AML-193 (cell line): ENCODE measurements around the gene GFRA1.

ENCODE experiments used
- DNase-seq, 2 experiments: peaks; one replicate each; lab custom pipeline; 2025; lab: John Stamatoyannopoulos, UW

Gene GFRA1

GRCh38 chr10:116029826-116030225 lies 243.2 kb downstream of the GFRA1 start:
- no peak for DNase-seq

DNA sequence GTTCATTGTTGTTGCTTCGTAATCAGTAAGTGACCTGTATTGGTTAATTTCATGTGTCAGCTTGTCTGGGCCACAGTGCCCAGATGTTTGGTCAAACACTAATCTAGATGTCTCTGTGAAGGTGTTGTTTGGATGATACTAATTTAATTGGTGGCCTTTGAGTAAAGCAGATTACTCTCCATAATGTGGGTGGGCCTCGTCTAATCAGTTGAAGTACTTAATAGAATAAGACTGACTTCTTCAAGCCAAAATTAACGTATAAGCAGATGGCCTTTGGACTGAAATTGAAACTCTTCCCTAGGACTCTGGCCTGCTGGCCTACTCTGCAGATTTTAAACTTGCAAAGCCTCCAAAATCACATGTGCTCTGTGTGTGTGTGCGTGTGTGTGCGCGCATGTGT lies 245.7 kb downstream of the GFRA1 start:
- DNase-seq = no peak

DNA sequence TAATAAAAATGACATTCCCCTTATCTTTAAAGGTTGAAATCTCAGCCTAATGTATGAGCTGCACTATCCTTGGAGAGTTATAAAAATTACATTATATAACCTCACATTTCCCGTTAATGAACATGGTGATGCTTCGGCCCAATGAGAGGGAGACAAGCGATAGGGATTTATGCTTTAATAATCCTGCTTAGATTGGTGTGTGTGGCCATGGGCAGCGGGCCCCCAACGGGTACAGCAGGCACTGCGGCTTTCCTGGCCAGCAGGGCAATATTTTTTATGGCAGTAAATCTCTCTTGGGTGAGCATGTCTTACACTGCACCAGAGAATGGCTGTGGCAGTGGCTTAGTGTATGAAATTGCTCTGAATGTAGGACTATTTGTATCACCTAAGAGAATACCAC lies 246.3 kb downstream of the GFRA1 start:
- DNase-seq = no peak

- DNase-seq = no peak
Observed at GRCh38 chr10:116026315-116026714, 246.7 kb downstream of the GFRA1 start.

DNA sequence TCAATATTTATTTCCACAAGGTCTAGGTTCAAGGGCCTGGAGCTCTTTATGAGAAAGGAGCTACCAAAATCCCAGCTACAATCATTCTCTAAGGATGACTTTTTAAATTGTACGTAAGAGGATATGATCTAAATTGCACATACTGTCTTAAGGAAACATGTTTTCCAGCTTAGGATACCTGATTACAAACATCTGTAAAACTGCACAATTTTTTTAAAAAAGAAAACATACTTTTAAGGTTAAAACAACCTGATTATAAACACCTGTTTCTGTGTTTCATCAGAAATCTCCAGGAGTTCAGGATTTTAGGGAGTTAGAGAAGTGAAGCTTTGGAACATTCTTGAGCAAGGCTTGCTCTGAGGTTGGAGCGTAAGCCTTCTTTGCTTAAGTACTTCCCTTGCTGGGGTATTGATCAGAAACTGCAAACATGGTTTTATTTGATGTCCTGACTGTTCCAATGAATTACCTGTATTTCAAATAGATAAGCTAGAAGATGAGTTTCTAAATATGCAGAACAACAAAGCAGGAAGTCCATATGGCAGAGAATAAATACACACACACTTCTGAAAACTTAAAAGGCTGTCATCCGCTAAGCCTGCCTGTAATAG lies 248.6 kb downstream of the GFRA1 start:
- DNase-seq = no peak

GRCh38 chr10:116017405-116017804 lies 255.6 kb downstream of the GFRA1 start:
- DNase-seq = no peak

DNA sequence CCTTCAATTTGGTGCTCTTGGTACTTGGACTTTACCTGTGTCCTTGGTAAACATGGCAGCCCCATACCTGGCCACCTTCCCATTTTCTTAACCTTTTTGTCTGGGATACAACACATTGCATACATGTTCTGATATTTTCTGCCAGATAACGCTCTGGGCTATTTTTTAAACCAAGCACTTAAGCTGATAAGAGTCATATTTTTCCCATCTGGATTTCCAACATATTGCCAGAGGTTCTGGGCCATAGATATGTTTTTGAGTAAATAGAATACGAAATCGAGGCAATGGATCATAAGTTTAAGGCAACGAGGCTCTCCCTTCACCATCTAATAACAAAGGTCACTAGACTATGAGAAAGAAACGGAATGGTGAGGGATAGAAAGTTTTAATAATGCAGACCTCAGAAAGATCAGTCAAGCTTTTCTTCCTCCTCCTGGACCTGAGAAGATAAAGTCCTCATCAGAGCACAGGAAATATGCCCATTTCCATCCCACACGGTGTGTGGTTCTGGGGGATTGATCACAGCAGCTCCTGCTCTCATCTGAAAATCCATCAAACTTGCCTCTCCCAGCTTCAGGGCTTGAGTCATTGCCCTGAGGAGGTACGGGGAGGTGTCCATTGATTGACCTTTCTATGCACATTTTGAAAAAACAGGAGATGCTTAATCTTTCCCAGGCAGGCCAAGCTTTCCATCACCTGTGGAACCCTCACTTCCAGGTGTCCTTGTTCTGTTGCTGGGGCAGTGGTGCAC lies 257.2 kb downstream of the GFRA1 start:
- no peak for DNase-seq

DNA sequence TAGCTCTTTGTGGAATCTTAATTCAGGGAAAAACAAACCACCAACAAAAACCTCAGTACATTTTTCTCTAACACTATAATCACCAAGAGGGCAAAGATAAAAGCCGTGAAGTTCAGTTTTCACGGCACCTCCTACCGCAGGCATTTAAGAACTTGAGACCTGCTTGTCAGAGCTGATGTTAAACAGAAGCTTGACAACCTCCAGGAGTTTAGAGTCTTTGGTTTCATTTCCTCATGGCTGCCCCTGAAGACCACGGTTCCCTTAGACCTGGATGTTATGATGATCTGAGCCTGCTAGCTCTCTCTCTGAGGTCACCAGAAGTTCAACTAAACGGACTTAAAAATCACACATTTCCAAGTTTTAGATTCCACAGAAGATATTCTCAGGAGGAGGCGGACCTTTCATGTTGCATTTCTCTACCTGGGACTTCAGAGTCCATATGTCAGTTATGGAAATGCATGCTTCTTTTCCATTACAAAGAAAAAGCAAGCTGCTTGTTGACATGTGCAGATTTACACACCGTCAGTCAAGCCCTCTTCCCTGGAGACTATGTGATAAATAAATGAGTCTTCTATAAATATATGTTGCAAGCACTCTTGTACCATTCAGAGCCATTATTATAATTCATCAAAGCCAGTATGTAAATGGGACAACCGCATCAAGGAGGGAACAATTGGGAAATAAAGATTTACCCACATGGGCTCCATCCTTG lies 258.0 kb downstream of the GFRA1 start:
- no peak for DNase-seq

DNA sequence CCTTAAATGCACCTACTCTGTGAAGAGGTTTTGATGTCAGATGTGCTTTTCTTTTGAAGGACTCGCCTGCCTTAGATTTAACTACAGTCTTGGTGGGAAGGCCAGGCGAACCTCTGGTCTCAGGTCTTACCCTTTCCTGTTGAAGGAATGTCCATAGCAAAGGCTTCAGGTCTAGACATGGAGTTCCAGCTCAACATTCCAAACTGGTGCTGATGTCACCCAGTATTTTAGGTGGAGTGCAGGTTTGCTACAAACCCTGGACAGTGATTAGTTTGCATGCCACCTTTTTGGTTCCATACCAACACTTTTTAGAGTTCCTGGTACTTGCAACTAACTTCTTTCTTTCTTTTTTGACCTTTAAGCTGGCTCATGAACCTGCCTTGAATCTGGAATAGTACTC lies 258.7 kb downstream of the GFRA1 start:
- DNase-seq = no peak

- no peak for DNase-seq
Observed at GRCh38 chr10:116011929-116012328, 261.1 kb downstream of the GFRA1 start.

GRCh38 chr10:116007256-116007891 lies 265.6 kb downstream of the GFRA1 start:
- DNase-seq = no peak
